Measurements from ENCODE around the gene AK3.

Gene AK3

DNA sequence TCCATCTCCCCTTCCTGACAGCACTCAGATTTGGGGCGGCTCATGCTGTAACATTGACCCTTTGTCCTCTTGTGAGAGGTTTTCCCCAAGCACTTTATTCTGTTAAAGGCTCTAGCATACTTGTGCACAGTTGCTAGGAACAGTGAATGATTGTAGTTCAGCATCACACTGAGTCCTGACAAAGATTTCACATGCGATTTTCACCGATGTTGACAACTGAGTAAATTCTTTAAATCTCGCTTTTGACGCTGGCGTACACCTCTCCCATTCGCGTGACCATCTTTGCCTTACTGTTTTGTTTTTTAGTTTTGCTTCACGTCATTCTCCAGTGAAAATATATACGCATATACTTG, 60.9 kb downstream of the AK3 start:
- DNase-seq (ENCODE audit: extremely low read depth, low read depth), result no peak
- H3K4me3 ChIP-seq (replicated peaks; ENCODE audit: low read depth, low read length), result peak overlapping the region; percentile 94
- TF ChIP-seq, protein P1, sequence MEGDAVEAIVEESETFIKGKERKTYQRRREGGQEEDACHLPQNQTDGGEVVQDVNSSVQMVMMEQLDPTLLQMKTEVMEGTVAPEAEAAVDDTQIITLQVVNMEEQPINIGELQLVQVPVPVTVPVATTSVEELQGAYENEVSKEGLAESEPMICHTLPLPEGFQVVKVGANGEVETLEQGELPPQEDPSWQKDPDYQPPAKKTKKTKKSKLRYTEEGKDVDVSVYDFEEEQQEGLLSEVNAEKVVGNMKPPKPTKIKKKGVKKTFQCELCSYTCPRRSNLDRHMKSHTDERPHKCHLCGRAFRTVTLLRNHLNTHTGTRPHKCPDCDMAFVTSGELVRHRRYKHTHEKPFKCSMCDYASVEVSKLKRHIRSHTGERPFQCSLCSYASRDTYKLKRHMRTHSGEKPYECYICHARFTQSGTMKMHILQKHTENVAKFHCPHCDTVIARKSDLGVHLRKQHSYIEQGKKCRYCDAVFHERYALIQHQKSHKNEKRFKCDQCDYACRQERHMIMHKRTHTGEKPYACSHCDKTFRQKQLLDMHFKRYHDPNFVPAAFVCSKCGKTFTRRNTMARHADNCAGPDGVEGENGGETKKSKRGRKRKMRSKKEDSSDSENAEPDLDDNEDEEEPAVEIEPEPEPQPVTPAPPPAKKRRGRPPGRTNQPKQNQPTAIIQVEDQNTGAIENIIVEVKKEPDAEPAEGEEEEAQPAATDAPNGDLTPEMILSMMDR (IDR thresholded peaks at IDR 0.05; ENCODE audit: low read depth, low read length, missing control alignments), result no peak

DNA sequence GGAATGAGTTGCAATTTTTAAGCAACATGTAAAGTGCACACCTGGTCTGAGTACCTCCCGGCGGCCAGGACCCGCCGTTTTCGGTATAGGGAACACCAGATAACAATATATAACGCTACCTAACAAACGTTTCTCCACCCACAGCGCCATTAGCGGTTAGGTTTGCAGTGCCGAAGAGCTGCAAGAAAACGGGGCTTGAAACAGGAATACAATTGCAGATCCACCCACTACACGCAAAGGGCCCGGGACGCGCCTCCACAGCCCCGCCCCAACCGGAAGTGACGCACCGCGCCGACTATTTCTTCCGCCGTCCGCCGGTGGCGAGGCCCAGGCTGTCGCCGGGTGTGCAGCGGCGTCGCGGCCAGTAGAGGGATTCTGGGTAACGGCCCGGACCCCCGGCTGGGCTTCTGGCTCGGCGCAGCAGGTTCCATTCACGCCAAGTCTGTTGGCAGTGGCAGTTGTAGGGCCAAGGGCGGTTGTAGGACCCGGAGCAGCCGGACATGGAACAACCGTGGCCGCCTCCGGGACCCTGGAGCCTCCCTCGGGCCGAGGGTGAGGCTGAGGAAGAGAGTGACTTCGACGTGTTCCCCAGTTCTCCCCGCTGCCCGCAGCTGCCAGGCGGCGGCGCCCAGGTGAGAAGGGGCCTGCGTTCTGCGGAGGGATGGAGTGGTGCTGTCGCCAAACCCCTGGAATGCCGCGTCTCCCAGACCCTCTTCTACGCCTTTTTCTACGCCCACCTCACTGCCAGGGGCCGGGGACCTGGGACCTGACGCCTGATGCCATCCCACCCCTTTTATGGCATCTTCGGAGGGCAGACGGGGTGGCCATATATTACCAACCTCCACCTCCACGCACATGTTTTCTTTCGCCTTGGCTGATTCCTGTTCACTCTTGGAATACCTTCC, 61.5 kb downstream of the AK3 start, which contains the start of gene CDC37L1:
Gene CDC37L1, plus strand, starts transcription at position 302 of the 905 bp plus-strand sequence. Its CDS starts 199 bp downstream, at position 501.
- TF ChIP-seq, protein P1 (IDR thresholded peaks at IDR 0.05; ENCODE audit: low read depth, low read length, missing control alignments), result peak; percentile 51
- DNase-seq (ENCODE audit: extremely low read depth, low read depth), result peak; percentile 87

DNA sequence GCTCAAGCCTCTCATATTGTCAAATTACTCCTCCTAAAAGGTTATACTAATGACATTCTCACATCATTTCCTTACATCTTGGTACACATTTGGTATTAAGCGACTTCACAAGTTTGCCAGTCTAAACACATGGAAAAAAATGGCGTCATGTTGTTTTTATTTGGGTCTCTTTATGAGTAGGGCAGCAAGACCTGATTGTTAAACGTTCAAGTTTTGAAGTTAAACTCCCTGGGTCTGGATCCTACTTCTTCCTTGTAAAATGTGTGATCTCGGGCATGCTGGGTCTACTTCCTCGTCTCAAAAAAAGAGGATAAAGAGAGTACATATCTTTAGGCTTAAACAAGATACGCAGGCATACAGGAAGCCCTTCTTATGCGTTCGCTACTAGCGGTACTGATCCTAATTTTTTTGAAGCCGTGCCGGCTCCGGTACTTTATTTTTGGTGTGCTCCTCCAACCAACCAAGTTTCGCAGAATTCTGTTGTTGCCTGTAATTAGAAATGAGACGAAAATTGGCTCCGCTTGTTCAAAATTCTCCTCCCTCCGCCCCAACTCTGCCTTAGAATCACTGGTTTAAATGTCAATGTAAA, 62.2 kb downstream of the AK3 start:
- TF ChIP-seq, protein P1 (IDR thresholded peaks at IDR 0.05; ENCODE audit: low read depth, low read length, missing control alignments), result no peak
- DNase-seq (ENCODE audit: extremely low read depth, low read depth), result no peak
- peak overlapping the region; percentile 94 for H3K4me3 ChIP-seq (replicated peaks; ENCODE audit: low read depth, low read length)

More for the DNA sequence above, 61.5 kb downstream of the AK3 start, which contains the start of gene CDC37L1:
- H3K4me3 ChIP-seq (replicated peaks; ENCODE audit: low read depth, low read length), result peak within 1 kb of the TSS; percentile 94

DNA sequence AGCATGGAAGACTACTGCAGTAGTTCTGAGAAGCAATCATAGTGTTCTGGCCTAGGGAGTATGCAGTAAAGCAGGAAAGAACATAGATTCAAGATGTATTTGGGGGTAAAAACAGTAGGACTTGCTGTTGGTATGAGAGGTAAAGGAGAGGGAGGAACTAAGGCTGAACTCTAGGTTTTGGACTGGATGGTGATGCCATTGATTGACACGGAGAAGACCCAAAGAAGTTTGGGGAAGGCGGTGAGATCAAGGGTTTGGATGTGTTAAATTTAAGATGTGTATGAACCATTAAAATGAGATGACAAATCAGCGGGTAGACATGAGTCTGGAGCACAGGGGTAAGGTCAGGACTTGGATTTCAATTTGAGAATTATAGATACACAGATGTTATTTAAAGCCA, 63.6 kb downstream of the AK3 start:
- DNase-seq (ENCODE audit: extremely low read depth, low read depth), result no peak
- TF ChIP-seq, protein P1 (IDR thresholded peaks at IDR 0.05; ENCODE audit: low read depth, low read length, missing control alignments), result no peak
- no peak overlapping the region for H3K4me3 ChIP-seq (replicated peaks; ENCODE audit: low read depth, low read length)

DNA sequence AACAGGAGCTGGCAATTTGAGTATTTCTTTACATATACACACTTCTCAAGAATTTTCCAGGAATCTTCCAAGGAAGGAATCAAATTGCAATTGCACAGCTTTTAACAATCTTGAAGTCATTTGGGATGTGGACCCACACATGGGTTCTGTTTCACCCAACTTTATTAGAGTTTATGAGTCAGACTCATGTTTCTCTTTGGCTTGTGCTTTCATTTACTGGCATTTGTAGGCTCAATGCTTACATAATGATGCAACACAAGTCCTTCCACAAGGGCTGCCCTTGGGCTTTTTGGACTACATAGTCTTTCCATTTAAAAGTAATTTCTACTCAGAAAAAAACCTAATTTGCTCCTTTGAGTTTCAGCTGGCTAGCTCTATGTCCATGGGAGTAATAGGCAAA, 66.2 kb downstream of the AK3 start:
- peak; percentile 94 for DNase-seq (ENCODE audit: extremely low read depth, low read depth)
- TF ChIP-seq, protein P1 (IDR thresholded peaks at IDR 0.05; ENCODE audit: low read depth, low read length, missing control alignments), result no peak
- no peak overlapping the region for H3K4me3 ChIP-seq (replicated peaks; ENCODE audit: low read depth, low read length)

DNA sequence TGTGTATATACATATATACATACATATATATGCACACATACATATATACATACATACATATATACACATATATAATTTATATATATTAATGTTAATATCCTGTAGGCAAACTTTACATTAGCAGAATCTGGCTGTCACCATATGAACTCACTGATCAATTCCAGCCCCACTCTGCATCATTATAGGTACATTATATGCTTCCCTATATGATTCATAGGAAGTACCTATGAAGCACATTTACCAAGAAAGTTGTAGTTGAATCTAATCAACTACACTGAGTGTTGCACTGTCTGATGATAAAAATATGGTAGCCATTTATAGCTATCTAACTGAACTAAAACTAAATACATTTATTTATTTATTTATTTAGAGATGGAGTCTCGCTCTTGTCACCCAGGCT, 69.3 kb downstream of the AK3 start:
- DNase-seq (ENCODE audit: extremely low read depth, low read depth), result no peak
- TF ChIP-seq, protein P1 (IDR thresholded peaks at IDR 0.05; ENCODE audit: low read depth, low read length, missing control alignments), result no peak
- H3K4me3 ChIP-seq (replicated peaks; ENCODE audit: low read depth, low read length), result no peak overlapping the region
